Brain microvascular endothelial cell (primary cell): ENCODE results near the gene NBPF1.
"Not testable (repeated sequence)": the region's sequence is repeated elsewhere in the genome, so short reads cannot be mapped to it uniquely, and the experiment has no call there.

Experiments used
- DNase-seq: peaks from one replicate; pipeline ENCODE4 v3.0.0-alpha.2; 2020
- H3K27ac ChIP-seq: fragments of 250-450 bp; sonication (Bioruptor Pico); 2 replicates; pipeline ENCODE4 v1.5.1; 2020; ENCODE audit warnings: mild to moderate bottlenecking, moderate library complexity
- H3K27me3 ChIP-seq: fragments of 250-450 bp; sonication (Bioruptor Pico); replicated peaks from 2 replicates; pipeline ENCODE4 v1.5.1; 2020; ENCODE audit warnings: mild to moderate bottlenecking
- H3K36me3 ChIP-seq: fragments of 250-450 bp; sonication (Bioruptor Pico); replicated peaks from 2 replicates; pipeline ENCODE4 v1.5.1; 2020; ENCODE audit warnings: mild to moderate bottlenecking
- H3K4me3 ChIP-seq: 2 replicates; pipeline ENCODE4 v1.5.1; 2011; ENCODE audit warnings: low read depth, mild to moderate bottlenecking, control low read depth, low read length, moderate library complexity
- in situ Hi-C: cut with HindIII; loops from 2 replicates; pipeline ENCODE4 v1.10.0; 2017; ENCODE audit warnings: low sequenced_read_pairs, low pct_ligation_motif_present
- TF ChIP-seq, protein P1 (sequence below): IDR thresholded peaks from 2 replicates; pipeline ENCODE4 v1.5.1; 2011; ENCODE audit warnings: low read depth, mild to moderate bottlenecking, moderate library complexity, low read length, control low read depth, inconsistent platforms; ENCODE audit errors: missing control alignments

Gene NBPF1

DNA sequence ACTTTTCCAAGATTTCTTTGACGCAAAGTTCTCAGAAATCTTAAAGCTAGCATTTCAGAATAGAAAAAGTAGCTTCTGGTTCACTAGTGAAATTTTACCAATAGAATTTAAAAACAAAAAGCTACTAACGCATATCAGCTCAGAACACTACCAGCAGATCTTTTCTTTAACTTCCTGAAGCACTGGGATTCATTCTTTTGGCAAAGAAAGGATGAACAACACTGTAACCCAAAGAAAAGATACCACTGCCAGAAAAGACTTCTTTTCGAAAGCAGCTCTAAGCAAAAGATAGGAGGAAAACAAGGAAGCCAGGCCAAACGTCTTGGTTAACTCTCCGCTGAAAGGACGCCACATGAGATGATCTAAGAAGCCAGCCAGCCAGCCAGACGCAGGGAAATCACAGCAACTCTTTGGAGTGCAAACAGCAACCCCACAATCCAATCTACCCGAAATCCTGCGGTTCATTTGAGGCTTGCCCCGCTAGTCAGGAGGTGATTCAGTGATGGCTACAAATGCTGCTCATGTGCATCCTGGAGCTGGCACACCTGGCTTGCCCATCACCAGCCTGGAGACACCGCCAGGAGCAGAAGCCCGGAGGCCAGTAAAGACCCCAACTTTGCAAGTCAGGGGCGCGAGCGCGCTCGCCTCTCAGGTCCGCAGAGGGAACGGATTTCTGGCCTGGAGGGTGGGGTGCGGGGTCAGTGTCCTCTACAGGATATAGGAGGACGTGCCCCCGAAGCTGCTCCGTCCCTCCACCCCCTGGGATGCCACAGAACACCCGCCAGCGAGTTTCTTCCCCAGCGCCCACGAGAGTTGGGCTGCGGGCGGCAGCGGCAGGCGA, 812 bp downstream of the NBPF1 start:
- no peak overlapping the region for H3K27ac ChIP-seq
- in situ Hi-C loops = no loop called here
- no peaks in the 10 kb centered on the region for H3K27me3 ChIP-seq
- TF ChIP-seq, protein P1, sequence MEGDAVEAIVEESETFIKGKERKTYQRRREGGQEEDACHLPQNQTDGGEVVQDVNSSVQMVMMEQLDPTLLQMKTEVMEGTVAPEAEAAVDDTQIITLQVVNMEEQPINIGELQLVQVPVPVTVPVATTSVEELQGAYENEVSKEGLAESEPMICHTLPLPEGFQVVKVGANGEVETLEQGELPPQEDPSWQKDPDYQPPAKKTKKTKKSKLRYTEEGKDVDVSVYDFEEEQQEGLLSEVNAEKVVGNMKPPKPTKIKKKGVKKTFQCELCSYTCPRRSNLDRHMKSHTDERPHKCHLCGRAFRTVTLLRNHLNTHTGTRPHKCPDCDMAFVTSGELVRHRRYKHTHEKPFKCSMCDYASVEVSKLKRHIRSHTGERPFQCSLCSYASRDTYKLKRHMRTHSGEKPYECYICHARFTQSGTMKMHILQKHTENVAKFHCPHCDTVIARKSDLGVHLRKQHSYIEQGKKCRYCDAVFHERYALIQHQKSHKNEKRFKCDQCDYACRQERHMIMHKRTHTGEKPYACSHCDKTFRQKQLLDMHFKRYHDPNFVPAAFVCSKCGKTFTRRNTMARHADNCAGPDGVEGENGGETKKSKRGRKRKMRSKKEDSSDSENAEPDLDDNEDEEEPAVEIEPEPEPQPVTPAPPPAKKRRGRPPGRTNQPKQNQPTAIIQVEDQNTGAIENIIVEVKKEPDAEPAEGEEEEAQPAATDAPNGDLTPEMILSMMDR = no peak
- H3K4me3 ChIP-seq = peak overlapping the region; percentile 72
- H3K36me3 ChIP-seq = peaks cover 2% of the 10 kb centered on the region
- DNase-seq = peak; percentile 94

DNA sequence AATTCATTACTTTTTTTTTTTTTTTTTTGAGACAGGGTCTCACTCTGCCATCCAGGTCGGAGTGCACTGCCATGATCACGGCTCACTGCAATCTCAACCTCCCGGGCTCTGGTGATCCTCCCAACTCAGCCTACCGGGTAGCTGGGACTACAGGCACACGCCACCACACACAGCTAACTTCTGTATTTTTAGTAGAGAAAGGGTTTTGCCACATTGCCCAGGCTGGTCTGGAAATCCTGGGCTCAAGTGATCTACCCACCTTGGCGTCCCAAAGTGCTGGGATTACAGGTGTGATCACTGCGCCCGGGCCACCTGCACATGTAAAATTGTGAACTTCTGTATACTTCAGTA, 1.4 kb downstream of the NBPF1 start:
- H3K27ac ChIP-seq, in situ Hi-C loops, DNase-seq, H3K36me3 ChIP-seq, H3K27me3 ChIP-seq: not testable (repeated sequence)
- peak overlapping the region; percentile 72 for H3K4me3 ChIP-seq

DNA sequence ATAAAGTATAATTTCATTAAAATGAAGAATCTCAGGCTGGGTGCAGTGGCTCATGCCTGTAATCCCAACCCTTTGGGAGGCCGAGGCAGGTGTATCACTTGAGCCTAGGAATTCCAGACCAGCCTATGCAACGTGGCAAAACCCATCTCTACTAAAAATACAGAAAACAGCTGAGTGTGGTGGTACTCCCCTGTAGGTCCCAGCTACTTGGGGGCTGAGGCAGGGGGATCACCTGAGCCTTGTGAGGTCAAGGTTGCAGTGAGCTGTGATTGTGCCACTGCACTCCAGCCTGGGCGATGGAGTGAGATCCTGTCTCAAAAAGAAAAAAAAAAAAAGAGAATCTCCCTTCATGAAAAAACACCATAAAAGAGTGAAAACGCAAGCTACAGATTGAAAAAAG, 2.2 kb downstream of the NBPF1 start:
- H3K27ac ChIP-seq, in situ Hi-C loops, H3K4me3 ChIP-seq: not testable (repeated sequence)

DNA sequence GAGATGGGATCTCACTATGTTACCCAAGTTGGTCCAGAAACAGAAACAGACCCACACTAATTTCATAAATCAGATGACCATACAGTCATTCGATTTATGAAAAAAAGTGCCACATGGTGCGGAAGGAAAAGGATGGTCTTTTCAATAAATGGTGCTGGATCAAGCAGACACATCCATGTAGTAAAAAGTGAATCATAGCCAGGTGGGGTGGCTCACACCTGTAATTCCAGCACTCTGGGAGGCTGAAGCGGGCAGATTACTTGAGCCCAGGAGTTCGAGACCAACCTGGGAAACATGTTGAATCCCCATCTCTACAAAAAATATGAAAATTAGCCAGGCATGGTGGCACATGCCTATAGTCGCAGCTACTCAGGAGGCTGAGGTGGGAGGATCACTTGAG, 2.8 kb downstream of the NBPF1 start:
- H3K27me3 ChIP-seq, H3K4me3 ChIP-seq, H3K27ac ChIP-seq, in situ Hi-C loops, DNase-seq: not testable (repeated sequence)
- peaks cover 12% of the 10 kb centered on the region for H3K36me3 ChIP-seq

More for the DNA sequence above, 2.2 kb downstream of the NBPF1 start:
- DNase-seq, H3K27me3 ChIP-seq: not testable (repeated sequence)
- H3K36me3 ChIP-seq = peaks cover 10% of the 10 kb centered on the region

DNA sequence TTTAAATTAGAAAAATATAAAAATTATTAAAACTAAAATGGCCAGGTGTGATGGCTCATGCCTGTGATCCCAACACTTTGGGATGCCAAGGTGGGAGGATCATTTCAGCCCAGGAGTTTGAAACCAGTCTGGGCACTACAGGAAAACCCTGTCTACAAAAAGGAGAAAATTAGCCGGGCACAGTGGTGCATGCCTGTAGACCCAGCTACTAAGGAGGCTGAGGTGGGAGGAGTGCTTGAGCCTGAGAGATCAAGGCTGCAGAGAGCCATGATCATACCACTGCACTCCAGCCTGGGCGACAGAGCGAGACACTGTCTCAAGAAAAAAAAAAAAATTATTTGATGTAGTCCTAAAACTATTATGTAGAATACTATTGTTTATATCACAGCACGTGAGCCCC, 3.6 kb downstream of the NBPF1 start:
- H3K4me3 ChIP-seq, in situ Hi-C loops, H3K27me3 ChIP-seq, DNase-seq, H3K27ac ChIP-seq: not testable (repeated sequence)
- peaks cover 14% of the 10 kb centered on the region for H3K36me3 ChIP-seq

DNA sequence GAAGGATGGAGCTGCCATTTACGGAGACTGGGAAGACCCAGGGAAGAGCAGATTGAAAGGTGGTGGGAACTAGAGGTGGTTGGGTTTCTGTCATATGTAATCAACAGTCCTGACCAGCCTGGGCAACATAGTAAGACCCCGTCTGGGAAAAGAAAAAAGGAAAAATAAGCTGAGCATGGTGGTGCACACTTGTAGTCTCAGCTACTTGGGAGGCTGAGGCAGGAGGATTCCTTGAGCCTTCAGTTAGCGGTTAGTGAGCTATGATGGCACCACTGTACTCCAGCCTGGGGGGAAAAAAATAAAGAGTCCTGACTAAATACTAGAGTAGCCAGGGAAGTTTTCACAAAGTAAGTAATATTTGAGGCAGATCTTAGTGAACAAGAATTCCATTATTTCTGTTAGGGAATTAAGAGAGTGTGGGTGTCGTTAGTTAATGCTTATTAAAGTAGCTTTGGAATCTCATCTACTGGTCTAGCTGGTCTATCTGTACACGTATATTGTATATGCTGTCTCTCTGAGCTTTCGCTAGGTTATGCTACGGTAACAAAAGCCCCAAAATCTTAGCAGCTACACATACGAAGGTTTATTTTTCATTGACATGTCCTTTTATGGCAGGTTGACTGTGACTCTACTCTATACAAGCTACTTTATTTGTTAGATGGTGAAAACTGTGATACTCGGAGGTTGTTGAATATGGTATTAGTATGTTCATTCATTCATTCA, 4.4 kb downstream of the NBPF1 start:
- TF ChIP-seq, protein P1 = no peak
- peak; percentile 0 for DNase-seq
- peaks cover 17% of the 10 kb centered on the region for H3K36me3 ChIP-seq
- H3K4me3 ChIP-seq = no peak overlapping the region
- no peak overlapping the region for H3K27ac ChIP-seq
- H3K27me3 ChIP-seq = no peaks in the 10 kb centered on the region
- in situ Hi-C loops = no loop called here

DNA sequence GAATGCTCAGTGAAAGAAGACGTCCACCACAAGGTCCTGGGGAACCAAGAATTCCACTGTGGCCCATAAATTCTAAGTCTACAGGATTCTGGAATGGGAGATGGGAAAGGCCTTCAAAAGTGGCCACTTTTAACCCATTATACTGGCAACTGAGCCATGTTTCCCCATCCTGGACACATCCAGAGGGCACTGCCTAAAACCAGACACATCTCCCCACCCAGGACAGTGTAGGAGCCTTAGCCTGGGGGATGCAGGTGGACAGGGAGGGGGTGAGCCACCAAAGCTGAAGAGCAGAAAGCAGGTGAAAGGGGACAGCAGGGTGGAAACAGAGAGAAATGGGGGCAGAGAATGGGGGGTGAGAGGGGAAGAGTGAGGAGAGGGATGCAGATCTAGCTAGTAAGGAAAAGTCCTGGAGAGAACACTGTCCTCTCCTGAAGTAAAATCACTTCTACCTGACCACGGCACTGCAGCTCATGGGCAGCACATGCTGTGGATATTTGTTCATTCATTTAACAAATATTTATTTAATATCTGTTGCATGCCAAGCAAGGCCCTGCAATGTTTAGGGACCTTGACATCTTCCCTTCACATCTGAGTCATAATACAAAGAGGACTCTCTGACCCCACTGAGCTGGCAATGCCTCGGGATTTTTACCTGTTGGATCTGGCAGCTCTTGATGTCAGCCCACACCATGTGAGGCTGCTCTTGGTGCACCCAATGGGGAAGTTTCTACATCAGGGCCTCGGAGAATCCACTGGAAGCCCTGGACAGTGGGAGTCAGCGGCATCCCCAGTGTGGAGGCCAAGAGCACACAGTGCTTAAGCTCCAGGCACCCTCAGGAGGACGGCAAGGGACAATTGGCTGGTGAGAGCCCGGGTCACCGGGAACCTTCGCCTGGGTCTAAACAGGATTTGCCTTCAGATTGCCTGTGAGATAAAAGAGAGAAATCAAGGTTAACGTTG, 5.2 kb downstream of the NBPF1 start:
- H3K27ac ChIP-seq, H3K4me3 ChIP-seq, H3K27me3 ChIP-seq, in situ Hi-C loops: not testable (repeated sequence)
- DNase-seq = peak; percentile 1
- peaks cover 17% of the 10 kb centered on the region for H3K36me3 ChIP-seq

DNA sequence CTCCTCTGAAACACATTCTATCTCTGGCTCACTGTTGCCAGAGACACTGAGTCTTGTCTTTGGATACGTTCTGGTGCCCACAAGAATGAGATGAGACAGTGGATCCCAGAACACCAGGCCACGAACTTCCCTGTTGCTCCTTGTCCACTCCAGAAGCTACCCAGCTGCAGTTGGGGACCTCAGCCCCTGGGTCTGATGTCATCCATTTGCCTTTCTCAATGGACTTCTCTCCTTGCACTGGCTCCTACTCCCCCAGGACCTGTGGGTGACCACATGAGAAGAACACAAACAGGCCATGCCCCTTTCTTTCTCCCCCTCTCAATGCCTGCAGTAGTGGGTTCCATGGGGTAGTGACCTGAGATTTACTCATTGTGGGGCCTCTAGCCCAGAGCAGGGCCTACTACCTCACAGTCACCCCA, 5.9 kb downstream of the NBPF1 start:
- in situ Hi-C loops = no loop called here
- H3K27me3 ChIP-seq = no peaks in the 10 kb centered on the region
- DNase-seq = no peak
- H3K36me3 ChIP-seq = peaks cover 17% of the 10 kb centered on the region
- no peak overlapping the region for H3K27ac ChIP-seq
- no peak overlapping the region for H3K4me3 ChIP-seq
- TF ChIP-seq, protein P1 = no peak

DNA sequence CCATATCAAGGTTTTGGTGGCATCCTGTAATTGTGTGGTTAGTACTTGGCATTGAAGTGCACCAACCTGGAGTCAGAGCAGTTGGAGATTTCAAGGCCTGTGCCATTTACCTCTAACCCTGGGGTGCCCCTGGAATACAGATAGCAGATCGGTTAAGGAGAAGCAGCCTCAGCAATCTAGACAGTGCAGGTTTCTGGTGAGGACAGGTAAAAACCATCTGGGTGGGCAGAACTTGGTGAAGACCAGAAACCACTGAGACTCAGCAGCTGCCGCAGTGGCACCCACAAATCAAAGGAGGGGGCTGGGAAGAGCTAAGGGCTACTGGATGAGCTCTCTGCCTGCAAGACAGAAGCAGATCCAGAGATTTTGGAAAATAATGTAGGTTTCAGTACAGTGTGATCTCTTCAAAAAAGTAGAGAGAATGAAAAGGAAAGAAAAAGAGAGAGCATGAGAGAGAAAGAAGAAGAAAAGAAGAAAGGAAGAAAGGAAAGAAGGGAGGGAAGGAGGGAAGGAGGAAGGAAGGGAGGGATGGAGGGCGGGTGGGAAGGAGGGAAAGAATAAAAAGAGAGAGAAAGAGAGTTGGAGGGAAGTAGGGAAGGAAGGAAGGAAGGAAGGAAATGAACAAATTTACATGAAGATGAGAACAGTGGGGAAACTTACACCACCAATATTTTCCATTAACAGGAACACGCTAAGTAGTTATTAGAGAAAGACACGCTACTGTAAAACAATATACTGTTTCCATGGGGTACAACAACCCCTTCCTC, 6.5 kb downstream of the NBPF1 start:
- DNase-seq = peak; percentile 0
- peaks cover 17% of the 10 kb centered on the region for H3K36me3 ChIP-seq
- H3K27me3 ChIP-seq, H3K27ac ChIP-seq, in situ Hi-C loops, H3K4me3 ChIP-seq: not testable (repeated sequence)
